NK-92 treated with Interleukin-12 subunit alpha and Interleukin-12 subunit beta, amount 100 ng/mL, for 24 hours (cell line): ENCODE data around the gene KRT7.

Experiments used
- DNase-seq: peaks from one replicate; lab custom pipeline; 2025; lab: John Stamatoyannopoulos, UW

Gene KRT7

DNA sequence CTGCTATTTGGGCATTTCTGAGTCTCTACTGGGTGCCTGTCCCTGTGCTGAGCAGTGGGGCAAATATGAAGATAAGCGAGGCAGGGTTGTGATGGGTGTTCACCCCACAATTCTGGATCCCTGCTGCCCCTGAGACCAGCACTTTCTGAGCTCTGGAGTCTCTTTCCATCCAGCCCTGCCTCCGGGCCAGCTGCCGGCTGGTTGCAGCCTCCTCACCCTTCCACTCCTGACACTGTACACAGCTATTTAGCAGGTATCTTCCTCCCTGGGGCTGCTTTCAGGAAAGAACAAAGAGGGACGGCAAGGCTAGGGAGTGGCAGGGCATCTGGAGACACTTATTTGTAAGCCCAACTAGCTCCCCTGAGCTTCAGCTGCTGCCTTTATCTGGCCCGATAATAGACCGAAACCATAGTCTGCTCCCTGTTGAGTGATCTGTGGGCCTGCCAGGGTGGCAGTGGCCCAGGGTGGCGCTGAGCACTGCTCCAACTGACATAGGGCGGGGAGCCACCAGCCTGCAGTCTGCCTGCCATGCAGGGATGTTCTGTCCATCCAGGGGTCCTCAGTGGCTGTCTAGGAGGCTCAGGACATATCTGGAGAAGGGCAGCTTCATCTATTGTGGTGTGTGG is 33.6 kb upstream of the KRT7 start:
- no peak for DNase-seq

DNA sequence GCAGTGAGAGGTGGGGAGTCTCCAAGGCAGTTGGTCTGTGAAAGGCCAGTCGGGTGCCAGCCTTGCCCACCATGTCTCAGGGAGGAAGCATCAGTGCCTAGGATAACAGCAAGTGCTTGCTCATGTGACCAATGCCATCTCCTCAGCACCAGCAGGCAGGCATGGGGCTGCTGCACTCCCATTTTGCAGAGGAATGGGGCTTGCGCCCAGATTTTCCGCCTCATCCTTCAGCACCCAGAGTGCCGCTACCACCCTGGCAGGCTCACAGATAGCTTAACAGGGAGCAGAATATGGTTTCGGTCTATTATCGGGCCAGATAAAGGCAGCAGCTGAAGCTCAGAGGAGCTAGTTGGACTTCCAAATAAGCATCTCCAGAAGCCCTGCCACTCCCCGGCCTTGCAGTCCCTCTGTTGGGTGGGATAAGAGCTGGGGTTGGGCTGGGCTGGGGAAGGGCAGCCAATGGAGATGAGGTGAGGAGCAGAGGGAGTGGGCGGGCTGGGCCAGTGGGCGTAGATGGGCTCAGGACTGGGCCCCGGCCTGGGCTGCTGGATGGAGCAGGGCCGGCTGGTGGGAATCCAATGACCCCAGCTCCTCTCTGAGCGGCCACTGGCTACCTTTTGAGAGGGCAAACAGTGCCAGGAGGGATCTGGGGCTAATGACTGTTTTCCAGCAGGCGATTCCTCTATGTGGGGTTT is 32.8 kb upstream of the KRT7 start:
- DNase-seq = no peak

- DNase-seq = no peak
These were observed 32.1 kb upstream of the KRT7 start for GRCh38 chr12:52200781-52201450.

GRCh38 chr12:52201451-52201839 is 31.6 kb upstream of the KRT7 start:
- DNase-seq = no peak

GRCh38 chr12:52202361-52203078 is 30.5 kb upstream of the KRT7 start:
- no peak for DNase-seq

- no peak for DNase-seq
These were observed 29.7 kb upstream of the KRT7 start for GRCh38 chr12:52203079-52203921.

- DNase-seq = no peak
These were observed 28.7 kb upstream of the KRT7 start for GRCh38 chr12:52204095-52204930.

GRCh38 chr12:52204931-52205505 is 28.0 kb upstream of the KRT7 start:
- DNase-seq = no peak

GRCh38 chr12:52205612-52206303 is 27.3 kb upstream of the KRT7 start:
- DNase-seq = no peak

DNA sequence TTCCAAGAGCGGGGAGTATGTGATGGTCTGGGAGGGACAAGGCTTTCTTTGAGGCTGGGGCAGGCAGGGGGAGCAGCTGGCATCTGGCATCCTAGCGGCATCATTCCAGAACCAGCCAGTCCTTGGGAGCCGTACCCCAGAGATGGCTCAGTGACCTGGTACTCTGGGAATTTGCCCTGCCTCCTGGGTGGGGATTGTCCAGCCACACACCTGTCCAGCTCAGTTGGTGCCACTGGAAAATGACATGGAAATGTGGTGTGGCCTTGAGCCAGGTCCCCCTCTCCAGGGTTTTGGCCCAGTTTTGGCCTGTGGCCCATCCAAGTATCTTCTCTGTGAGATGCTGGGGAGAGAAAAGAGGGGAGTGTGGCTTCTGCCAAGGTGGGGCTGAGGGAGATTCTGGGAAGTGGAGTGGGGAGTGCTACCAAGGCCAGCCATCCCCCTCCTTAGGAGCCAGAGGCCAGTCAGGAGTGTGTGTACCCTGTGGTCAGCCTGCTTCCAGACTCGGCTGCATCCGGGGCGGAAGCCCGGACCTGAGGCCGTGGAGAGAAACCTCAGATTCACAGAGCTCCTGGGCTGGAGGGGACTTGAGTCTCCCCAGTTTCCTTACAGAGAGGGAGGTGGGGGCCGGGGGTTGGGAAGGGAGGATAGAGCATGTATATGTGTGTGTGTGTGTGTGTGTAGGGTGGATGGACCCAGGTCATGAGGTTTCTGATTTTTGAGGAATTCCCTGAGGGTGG is 26.6 kb upstream of the KRT7 start:
- no peak for DNase-seq

GRCh38 chr12:52207106-52207505 is 25.9 kb upstream of the KRT7 start:
- DNase-seq = no peak

- no peak for DNase-seq
These were observed 25.1 kb upstream of the KRT7 start for GRCh38 chr12:52207895-52208294.

- no peak for DNase-seq
These were observed 24.4 kb upstream of the KRT7 start for GRCh38 chr12:52208424-52209165.

- no peak for DNase-seq
These were observed 23.7 kb upstream of the KRT7 start for GRCh38 chr12:52209321-52209720.

GRCh38 chr12:52210186-52210924 is 22.7 kb upstream of the KRT7 start:
- DNase-seq = no peak

DNA sequence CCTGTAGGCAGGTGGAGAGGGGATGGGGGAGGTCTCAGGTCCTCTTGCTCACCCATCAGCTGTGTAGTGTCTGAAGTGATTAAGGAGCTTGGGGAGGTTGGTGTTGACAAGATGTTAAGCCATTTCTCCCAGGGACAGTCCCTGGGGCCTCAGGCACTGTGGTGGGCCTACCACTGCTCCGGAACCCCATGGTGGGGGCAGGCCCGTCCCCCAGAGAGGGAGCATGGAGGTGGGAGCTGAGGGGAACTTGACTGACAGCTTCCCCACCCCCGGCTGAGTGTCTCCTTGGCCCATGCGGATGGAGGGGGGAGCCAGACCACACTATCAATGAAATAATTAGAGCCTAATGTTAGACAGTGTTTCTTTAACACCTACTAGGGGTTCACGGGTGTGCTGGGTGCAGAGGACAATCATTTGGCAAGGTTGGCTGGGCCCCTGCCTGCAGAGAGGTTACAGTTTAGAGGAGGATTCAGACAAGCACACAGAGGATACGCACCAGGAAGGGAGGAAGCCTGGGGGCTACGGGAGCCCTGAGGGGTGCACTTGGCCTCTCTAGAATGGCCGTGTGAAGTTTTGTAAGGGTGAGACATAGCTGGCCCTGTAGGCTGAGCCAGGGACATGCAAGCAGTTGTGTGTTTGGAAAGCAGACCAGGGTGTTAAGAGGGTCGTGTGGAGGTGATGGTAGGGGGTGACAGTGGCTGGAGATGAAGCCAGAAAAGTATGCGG is 22.0 kb upstream of the KRT7 start:
- DNase-seq = no peak
